OCI-LY7 (cell line): ENCODE data around the gene HS3ST4.

Experiments used
- EZH2phosphoT487 ChIP-seq: fragments of 200-600 bp; sonication (generic); IDR thresholded peaks from 2 replicates; pipeline ENCODE4 v1.6.1; 2018; ENCODE audit warnings: low read depth, borderline replicate concordance, mild to moderate bottlenecking, mixed run types, antibody characterized with exemption, low read length, moderate library complexity, mixed read lengths
- TF ChIP-seq, protein P1 (sequence below): fragments of 200-600 bp; sonication (generic); conservative IDR thresholded peaks from 2 replicates; pipeline ENCODE4 v1.5.1; 2014; ENCODE audit warnings: mild to moderate bottlenecking, antibody characterized with exemption, low read length, moderate library complexity, mixed read lengths

DNA sequence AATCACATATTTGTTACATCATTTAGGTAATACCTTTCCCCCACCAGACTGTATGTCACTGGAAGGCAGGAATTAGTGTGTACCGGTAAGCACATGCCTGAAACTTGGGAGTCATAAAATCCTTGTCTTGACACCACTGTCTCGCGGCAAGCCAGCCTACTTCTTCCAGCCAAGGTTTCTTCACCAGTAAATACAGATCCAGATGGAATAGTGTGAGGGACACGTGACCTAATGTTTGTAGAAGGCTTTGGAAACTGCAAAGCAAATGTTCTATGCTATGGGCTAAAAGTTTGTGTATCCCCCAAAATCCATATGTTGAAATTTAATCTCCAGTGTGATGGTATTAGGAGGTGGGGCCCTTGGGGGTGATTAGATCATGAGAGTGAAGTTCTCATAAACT, 126.1 kb downstream of the HS3ST4 start:
- TF ChIP-seq EZH2phosphoT487: no peak
- TF ChIP-seq, protein P1, sequence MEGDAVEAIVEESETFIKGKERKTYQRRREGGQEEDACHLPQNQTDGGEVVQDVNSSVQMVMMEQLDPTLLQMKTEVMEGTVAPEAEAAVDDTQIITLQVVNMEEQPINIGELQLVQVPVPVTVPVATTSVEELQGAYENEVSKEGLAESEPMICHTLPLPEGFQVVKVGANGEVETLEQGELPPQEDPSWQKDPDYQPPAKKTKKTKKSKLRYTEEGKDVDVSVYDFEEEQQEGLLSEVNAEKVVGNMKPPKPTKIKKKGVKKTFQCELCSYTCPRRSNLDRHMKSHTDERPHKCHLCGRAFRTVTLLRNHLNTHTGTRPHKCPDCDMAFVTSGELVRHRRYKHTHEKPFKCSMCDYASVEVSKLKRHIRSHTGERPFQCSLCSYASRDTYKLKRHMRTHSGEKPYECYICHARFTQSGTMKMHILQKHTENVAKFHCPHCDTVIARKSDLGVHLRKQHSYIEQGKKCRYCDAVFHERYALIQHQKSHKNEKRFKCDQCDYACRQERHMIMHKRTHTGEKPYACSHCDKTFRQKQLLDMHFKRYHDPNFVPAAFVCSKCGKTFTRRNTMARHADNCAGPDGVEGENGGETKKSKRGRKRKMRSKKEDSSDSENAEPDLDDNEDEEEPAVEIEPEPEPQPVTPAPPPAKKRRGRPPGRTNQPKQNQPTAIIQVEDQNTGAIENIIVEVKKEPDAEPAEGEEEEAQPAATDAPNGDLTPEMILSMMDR: no peak
